RWPE1 (cell line): ENCODE results near the gene USP13.

Experiments
- CTCF ChIA-PET: fragments of 350-600 bp; sonication (Branson Sonifier 250); formaldehyde crosslinking; extraction: SDS; loops from one replicate; lab custom pipeline; 2021; lab: Yijun Ruan, JAX
- POLR2A ChIA-PET: fragments of 400-600 bp; formaldehyde crosslinking; extraction: SDS; loops from one replicate; lab custom pipeline; 2020; ENCODE audit warnings: antibody characterized with exemption; ENCODE audit not compliant: low non-redundant PET; lab: Yijun Ruan, JAX
- DNase-seq: peaks from one replicate; pipeline ENCODE4 v3.0.0; 2012; ENCODE audit warnings: low spot score
- H3K27ac ChIP-seq: fragments of 450-650 bp; 2 replicates; pipeline ENCODE4 v1.5.1; 2017
- TF ChIP-seq, protein P1 (sequence below): fragments of 450-650 bp; conservative IDR thresholded peaks from 2 replicates; pipeline ENCODE4 v1.5.1; 2017; ENCODE audit warnings: low read depth, mild to moderate bottlenecking

Gene USP13

DNA sequence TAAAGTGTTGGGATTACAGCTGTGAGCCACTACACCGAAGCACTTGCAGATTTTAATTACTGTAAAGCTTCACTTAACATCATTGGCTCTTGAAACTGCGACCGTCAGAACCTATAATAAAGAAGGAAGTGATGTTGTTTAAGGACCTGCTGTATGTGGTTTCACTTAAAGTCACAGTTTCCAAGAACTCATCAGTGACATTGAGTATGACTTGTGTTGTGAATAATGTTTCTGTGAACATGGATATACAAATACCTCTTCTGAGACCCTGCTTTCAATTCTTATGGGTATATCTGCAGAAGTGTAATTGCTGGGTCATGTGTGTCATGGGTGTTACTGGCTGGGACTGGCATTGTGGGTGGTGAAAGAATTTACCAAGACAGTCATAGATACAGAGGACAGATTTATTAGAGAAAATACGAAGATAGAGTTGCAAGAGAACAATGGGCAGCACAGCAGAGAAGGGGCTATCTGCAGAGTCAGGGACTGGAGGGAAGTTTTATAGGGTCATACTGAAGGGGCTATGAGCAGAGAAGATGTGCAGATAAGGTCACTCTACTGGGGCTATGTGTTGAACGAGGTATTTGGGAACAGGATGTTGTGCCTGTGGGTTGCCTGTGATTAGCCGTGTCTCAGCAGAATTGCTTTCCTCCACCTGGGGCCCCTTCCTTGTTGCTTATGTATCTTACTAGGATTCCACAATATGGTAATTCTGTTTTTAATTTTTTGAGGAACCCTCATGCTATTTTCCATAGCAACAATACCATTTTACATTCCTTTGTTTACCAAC is 43.7 kb upstream of the USP13 start:
- TF ChIP-seq, protein P1, sequence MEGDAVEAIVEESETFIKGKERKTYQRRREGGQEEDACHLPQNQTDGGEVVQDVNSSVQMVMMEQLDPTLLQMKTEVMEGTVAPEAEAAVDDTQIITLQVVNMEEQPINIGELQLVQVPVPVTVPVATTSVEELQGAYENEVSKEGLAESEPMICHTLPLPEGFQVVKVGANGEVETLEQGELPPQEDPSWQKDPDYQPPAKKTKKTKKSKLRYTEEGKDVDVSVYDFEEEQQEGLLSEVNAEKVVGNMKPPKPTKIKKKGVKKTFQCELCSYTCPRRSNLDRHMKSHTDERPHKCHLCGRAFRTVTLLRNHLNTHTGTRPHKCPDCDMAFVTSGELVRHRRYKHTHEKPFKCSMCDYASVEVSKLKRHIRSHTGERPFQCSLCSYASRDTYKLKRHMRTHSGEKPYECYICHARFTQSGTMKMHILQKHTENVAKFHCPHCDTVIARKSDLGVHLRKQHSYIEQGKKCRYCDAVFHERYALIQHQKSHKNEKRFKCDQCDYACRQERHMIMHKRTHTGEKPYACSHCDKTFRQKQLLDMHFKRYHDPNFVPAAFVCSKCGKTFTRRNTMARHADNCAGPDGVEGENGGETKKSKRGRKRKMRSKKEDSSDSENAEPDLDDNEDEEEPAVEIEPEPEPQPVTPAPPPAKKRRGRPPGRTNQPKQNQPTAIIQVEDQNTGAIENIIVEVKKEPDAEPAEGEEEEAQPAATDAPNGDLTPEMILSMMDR: no peak
- H3K27ac ChIP-seq: no peak overlapping the region
- CTCF ChIA-PET: no interaction called here
- no peak for DNase-seq
- POLR2A ChIA-PET: no interaction called here

DNA sequence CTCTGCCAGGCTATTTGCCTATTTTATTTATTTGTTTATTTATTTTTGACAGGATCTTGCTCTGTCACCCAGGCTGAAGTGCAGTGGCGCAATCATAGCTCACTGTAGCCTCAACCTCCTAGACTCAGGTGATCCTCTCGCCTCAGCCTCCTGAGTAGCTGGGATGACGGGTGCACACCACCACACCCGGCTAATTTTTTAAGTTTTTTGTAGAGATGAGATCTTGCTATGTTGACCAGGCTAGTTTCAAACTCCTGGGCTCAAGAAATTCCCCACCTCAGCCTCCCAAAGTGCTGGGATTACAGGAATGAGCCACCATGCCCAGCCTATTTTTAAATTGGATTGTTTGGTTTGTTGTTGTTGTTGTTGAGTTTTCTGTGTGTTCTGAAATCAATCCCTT is 42.8 kb upstream of the USP13 start:
- H3K27ac ChIP-seq: no peak overlapping the region
- CTCF ChIA-PET: interaction anchor here (0.7 kb wide), 1 partner anchor 16 kb away, joined by 3 read pairs; no protein-coding TSS in a partner anchor
- TF ChIP-seq, protein P1: no peak
- POLR2A ChIA-PET: no interaction called here
- DNase-seq: no peak

DNA sequence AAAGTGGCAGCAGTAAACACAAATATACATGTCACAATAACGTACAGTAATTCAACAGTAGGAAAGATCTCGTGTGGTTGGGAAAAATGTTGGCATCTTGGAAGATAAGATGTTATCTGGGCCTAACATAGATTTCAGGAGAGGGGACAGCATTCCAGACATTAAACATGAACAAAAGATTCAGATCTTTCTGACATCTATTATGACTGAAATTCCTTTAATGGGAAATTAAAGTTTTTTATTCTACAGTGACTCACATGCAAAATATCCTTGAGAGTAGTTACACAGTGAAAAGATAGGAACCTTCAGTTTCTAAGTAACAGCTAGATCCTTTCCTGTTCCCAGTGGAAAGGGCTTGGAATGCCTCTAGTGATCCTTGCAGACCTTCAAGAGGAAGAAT is 39.0 kb upstream of the USP13 start:
- no peak overlapping the region for H3K27ac ChIP-seq
- POLR2A ChIA-PET: no interaction called here
- CTCF ChIA-PET: no interaction called here
- TF ChIP-seq, protein P1: no peak
- no peak for DNase-seq

DNA sequence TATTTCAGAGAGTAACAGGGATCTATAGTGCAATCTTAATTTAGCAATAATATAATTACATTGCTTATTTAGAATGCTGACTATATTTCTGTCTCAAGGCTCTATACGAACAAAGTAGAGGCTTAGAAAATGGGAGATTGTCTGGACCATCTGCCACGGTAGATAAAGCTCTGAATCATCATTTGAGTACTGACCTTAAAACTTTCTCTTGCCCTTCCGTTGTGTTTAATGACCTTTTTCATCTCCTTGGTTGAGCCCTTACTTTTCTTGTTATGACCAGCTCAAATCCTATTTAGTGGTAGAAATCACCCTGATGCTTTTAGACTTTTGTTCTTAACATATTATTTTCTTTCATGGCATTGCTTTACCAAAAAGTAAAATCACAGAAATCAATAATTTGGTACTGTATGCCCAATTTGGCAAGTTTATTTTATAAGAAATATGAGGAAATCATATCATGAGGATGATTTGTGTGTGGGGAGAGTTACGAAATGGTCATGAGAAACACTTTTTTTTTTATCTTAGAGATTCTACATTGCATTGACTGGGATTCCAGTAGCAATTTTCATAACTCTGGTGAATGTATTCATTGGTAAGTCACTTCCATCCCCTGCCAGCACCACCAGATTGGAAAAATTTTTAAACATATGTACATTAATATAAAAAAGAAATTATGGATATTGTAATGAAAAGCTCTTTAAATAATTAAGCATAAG is 37.2 kb upstream of the USP13 start:
- no peak for DNase-seq
- POLR2A ChIA-PET: no interaction called here
- H3K27ac ChIP-seq: no peak overlapping the region
- CTCF ChIA-PET: no interaction called here
- TF ChIP-seq, protein P1: no peak

DNA sequence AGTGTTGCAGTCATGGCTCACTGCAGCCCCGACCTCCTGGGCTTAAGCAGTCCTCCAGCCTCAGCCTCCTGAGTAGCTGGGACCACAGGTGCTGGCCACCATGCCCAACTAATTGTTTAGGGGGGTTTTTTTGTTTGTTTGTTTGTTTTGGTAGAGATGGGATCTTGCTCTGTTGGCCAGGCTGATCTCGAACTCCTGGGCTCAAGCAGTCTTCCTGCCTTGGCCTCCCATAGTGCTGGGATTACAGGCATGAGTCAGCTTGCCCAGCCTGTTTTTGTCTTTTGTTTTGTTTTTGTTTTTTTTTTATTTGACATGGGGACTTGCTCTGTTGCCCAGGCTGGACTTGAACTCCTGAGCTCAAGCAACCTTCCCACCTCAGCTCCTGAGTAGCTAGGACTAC is 30.8 kb upstream of the USP13 start:
- DNase-seq: no peak
- CTCF ChIA-PET: interaction anchor here (0.7 kb wide), 1 partner anchor 307 kb away, joined by 5 read pairs; no protein-coding TSS in a partner anchor
- TF ChIP-seq, protein P1: no peak
- no peak overlapping the region for H3K27ac ChIP-seq
- POLR2A ChIA-PET: no interaction called here

DNA sequence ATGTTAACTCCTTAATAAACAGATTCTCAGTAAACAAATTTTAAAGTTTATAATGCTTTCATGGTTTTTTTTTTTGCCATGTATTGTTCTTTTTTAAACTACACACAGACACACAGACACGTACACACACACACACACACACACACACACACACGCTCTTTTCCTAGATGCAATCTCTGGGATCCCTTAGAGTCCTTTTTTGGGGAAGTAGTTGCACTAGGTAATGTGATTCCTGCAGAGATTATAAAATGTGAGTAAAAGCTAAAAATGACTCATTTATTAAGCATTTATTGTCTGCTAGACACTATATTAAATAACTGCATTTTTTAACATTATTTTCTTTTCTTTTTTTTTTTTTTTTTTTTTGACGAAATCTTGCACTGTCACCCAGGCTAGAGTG is 28.4 kb upstream of the USP13 start:
- TF ChIP-seq, protein P1: no peak
- no peak overlapping the region for H3K27ac ChIP-seq
- no peak for DNase-seq
- ChIA-PET POLR2A (no interaction called here), CTCF (interaction anchor here (0.6 kb wide), 2 partner anchors 20 to 1190 kb away, joined by 3 read pairs; no protein-coding TSS in a partner anchor)
